CD4-positive, alpha-beta T cell treated with Interleukin-1 beta for 1 hour (primary cell): Measurements from ENCODE around the gene TMEM80.
"Not testable (repeated sequence)": the region's sequence is repeated elsewhere in the genome, so short reads cannot be mapped to it uniquely, and the experiment has no call there.

Source experiments
- DNase-seq, 2 donors: peaks; one replicate each; pipeline ENCODE4 v3.0.0-alpha.2; 2020 to 2022

TMEM80 gene

GRCh38 chr11:723120-723883 lies 27.7 kb downstream of the TMEM80 start:
- DNase-seq: peak; percentile 63 to 71

DNA sequence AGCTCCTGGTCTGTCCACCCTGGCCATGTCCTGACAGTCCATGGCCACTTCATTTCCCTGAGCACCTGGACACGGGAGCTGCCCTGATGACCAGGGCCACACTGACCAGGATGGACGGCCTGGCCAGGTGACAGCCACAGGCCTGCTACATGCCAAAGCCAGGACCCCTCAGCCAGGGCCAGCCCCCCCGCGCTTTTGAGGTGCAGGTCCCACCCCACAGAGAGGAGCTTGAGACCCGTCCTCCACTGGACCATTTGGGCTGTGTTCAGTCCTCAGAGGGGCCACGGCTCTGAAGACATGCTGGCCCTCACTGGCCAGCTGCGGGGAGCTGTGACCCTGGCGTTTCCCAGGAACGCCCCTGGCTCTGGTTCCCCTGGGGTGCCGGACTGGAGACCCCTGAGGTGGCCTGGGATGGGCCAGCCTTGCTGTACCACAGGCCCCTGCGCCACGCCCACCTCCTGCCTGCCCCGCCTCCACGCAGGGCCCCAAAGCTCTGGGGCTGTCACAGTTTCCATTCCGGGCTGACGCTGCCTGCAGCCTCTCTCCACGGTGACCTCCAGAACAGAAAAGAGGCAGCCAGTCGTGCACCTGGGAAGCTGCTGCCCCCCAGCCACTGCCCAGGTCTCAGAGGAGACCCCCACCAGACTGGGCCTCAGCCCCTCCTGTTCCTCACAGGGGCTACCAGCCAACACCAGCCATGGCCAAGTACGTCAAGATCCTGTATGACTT lies 28.6 kb downstream of the TMEM80 start:
- no peak for DNase-seq

DNA sequence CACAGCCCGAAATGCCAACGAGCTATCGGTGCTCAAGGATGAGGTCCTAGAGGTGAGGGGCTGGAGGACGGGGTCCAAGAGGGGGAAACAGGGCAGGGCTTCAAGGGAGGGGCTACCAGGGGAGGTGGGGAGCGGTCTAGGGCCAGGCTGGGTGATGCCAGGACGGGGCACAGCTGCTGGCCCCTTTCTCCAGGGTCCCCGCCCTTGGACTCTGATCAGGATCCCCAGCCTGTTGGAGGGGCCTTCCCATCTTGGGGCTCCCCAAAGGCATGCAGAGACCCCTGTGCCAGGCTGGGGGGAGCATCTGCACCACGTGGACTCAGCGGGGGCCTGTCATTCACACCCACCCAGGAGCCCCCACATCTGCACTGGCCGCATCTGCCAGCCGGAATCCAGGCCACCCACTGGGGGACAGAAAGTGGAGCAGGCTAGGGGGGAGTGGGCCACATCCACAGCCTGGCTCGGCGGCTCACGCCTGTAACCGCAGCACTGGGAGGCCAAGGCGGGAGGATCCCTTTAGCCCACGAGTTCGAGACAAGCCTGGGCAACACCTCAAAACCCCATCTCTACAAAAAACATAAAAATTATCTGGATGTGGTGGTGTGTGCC lies 29.3 kb downstream of the TMEM80 start:
- DNase-seq: no peak

- DNase-seq: no peak
These were observed 30.1 kb downstream of the TMEM80 start for GRCh38 chr11:725624-726202.

DNA sequence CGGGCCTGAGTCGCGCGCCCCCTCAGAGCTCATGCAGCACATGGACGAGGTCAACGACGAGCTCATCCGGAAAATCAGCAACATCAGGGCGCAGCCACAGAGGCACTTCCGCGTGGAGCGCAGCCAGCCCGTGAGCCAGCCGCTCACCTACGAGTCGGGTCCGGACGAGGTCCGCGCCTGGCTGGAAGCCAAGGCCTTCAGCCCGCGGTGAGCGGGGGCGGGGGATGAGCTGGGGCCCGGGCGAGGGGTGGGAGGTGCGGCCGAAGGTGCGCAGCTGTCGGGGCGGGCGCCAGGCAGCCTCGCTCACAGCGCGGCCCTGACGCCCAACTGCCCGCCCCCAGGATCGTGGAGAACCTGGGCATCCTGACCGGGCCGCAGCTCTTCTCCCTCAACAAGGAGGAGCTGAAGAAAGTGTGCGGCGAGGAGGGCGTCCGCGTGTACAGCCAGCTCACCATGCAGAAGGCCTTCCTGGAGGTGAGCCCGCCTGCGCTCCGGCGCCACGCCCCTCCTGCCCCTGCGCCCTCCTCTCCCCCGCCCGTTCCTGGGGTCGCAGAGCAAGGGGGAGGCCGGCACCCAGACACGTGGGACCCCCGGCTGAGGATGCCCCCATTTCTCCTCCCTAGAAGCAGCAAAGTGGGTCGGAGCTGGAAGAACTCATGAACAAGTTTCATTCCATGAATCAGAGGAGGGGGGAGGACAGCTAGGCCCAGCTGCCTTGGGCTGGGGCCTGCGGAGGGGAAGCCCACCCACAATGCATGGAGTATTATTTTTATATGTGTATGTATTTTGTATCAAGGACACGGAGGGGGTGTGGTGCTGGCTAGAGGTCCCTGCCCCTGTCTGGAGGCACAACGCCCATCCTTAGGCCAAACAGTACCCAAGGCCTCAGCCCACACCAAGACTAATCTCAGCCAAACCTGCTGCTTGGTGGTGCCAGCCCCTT lies 30.9 kb downstream of the TMEM80 start:
- DNase-seq: peak; percentile 43 to 54

DNA sequence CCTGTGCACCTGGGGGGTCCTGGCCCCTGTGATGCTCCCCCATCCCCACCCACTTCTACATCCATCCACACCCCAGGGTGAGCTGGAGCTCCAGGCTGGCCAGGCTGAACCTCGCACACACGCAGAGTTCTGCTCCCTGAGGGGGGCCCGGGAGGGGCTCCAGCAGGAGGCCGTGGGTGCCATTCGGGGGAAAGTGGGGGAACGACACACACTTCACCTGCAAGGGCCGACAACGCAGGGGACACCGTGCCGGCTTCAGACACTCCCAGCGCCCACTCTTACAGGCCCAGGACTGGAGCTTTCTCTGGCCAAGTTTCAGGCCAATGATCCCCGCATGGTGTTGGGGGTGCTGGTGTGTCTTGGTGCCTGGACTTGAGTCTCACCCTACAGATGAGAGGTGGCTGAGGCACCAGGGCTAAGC lies 31.7 kb downstream of the TMEM80 start:
- no peak for DNase-seq

DNA sequence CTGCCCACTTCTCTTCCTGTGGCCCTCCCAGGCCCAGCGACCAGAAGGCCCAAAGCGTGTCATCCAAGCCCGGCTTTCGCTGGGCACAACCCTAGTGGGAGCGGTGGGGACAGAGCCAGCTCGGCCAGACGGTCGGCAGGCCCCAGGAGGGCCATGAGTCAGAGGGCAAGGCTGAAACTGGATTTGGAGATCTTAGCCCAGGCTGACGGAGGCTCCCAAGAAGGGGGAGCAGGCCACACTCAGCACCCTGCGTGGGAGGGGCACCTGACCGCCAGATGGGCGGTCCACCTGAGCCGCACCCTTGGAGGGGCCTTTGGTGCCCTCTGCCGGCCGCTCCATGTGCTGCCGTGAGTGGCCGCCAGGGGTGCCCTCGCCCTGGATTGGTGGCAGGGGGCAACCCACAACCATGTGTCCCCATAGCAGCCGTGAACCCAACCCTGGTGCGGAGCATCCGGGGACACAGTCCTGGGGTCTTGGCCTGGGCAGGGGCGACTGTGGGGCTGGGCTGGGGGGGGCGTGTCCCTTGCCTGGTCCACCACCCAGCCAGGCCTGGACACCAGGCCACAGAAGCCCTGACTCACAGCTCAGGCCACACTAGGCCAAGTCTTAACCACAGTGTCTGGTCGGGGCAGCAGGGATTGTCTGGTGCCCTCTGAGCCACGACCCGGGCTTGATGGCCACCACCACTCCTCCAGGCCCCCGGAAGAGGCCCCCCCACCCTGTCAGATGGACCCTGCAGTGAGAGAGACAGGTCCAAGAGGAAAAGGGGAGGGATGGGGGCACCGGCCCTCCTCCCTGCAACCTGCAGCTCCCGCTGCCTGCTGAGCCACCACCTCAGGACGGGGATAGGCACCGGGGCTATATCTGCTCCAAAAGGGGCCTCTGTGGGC lies 32.5 kb downstream of the TMEM80 start:
- DNase-seq: peak; percentile 83 to 85

GRCh38 chr11:728901-729491 lies 33.4 kb downstream of the TMEM80 start:
- no peak for DNase-seq

- DNase-seq: no peak
These were observed 34.0 kb downstream of the TMEM80 start for GRCh38 chr11:729492-730074.

- DNase-seq: no peak
These were observed 37.5 kb downstream of the TMEM80 start for GRCh38 chr11:733072-733471.

DNA sequence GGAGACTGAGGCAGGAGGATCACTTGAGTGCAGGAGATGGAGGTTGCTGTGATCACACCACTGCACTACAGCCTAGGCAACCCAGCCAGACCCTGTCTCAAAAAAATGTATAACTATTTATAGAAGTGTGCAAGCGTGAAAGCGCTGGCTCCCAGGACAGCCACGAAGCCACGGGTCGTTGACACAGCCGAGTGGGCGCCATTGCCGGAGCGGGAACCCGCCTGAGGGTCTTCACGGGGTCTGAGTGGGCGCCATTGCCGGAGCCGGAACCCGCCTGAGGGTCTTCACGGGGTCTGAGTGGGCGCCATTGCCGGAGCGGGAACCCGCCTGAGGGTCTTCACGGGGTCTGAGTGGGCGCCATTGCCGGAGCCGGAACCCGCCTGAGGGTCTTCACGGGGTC lies 38.9 kb downstream of the TMEM80 start:
- not testable (repeated sequence) for DNase-seq

DNA sequence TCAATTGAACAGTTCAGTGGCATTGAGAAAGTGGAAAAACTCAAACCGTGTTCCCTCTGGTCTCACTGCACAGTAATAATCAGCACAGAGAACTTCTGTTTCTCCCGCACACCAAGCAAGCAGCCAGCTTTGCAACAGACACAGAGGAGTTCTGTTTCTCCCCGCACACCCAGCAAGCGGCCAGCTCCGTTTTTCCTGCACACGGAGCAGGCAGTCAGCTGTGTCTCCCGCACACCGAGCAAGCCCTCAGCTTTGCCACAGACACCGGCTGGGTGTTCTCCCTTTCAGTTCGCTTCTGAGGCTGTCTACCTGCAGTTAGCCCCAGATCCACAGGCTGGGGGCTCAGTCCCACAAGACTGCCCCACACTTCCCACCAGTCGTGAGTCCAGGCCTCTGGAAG lies 41.8 kb downstream of the TMEM80 start:
- DNase-seq: no peak

DNA sequence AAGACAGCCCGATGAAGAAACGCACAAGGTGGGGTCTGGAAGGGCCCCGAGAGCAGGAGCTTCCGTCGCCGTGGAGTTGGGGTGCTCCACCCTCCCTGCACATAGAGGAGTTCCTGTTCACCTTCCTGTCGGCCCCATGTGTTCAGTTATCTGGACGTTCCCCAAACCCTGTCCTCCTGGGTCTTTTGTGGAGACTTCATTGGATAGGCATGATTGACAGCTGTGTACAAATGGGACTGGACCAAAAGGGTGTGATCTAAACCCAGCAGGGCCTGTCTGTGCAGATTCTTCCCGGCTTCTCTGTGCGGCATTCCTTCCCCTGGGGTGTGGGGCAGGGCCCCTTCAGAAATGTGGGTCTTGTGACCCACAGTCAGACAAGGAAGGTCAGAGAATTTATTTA lies 42.3 kb downstream of the TMEM80 start:
- not testable (repeated sequence) for DNase-seq

DNA sequence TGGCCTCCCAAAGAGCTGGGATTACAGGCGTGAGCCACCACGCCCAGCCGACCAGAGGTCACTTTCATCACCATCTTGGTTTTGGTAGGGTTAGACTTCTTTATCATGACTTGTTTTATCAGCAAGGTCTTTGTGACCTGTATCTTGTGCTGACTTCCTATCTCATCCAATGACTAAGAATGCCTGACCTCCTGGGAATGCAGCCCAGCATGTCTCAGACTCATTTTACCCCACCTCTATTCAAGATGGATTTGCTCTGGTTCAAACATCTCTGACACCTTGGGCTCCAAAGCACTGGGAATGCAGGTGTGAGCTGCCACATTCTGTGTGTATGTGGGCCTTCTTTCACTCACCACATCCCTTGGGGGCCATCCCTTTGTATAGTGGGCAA lies 46.5 kb downstream of the TMEM80 start:
- DNase-seq: no peak

- no peak for DNase-seq
These were observed 47.1 kb downstream of the TMEM80 start for GRCh38 chr11:742571-743201.

DNA sequence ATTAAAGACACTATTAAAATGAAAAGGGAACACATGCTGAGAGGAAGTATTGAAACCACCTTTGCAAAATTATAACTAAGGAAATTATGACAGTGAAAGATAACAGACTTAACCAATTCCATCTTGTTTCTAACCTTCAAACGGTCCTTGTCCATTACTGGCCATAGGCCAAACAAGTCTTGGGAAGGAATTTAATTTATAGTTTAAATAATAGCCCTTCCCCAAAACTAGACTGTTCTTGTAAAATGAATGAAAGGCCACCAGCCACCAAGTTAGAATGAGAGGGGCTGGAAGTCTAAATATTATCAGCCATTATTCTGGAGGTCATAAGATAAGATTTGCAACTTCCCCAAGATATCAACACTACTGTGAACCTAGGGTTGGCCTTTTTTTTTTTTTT lies 49.8 kb downstream of the TMEM80 start:
- no peak for DNase-seq

DNA sequence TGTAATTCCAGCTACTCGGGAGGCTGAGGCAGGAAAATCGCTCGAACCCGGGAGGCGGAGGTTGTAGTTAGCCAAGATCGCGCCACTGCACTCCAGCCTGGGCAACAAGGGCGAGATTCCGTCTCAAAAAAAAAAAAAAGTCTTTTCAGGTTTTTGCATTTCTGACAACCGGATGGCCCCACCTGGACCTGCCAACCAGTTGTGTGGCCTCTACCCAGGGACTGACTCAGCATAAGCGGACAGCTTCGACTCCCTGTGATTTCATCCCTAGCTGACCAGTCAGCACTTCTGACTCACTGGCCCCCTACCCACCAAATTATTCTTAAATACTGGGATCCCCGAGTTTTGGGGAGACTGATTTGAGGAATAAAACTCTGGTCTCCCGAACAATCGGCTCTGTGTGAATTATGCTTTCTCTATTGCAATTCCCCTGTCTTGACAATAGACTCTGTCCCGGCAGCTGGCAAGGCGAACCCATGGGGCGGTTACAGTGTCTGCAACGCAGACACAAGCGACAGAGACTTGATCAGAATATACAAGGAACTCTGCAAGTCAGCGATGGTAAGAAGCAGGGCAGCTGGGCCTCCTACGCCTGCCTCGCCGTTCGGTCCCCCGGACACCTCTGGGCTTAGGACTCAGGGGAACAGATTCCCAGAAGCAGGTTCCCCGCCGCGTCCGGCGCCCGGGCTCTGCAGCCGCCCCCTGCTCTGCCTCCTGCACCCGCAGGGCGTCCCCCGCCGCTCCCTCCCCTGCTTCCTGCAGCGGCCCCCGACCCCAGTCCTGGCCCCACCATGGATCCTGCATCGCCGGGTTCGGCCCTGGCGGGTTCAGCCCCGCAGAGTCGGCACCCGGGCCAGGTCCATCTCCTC lies 50.9 kb downstream of the TMEM80 start:
- DNase-seq: peak in 1 of 2 donors; percentile 28

GRCh38 chr11:747158-748006 lies 51.8 kb downstream of the TMEM80 start, which contains the start of gene TALDO1:
Gene TALDO1, plus strand, starts transcription at chr11:747464. Its CDS starts 18 bp downstream, at chr11:747482.
- peak; percentile 87 for DNase-seq
